OCI-LY1 (cell line): ENCODE results near the gene CPSF4.
A peak's percentile ranks its signal among the peaks of the same experiment; 100 is the strongest.

Source experiments
- H2AFZ ChIP-seq: fragments of 200-600 bp; sonication (generic), shearing (Covaris generic); 2 replicates; pipeline ENCODE4 v1.6.0; 2014; ENCODE audit warnings: antibody characterized with exemption, mild to moderate bottlenecking, low read length
- H3F3A ChIP-seq: fragments of 200-600 bp; sonication (generic), shearing (Covaris generic); 2 replicates; pipeline ENCODE4 v1.6.0; 2014; ENCODE audit warnings: mild to moderate bottlenecking, antibody characterized with exemption, low read length, moderate library complexity; ENCODE audit not compliant: insufficient read depth
- H3K27ac ChIP-seq: fragments of 200-600 bp; sonication (generic); 2 replicates; pipeline ENCODE4 v1.5.1; 2014; ENCODE audit warnings: low read length, mixed run types, mild to moderate bottlenecking, low read depth; ENCODE audit not compliant: poor library complexity, severe bottlenecking
- H3K27me3 ChIP-seq: fragments of 200-600 bp; sonication (generic); 2 replicates; pipeline ENCODE4 v1.6.0; 2014; ENCODE audit warnings: antibody characterized with exemption, mild to moderate bottlenecking, low read length, moderate library complexity; ENCODE audit not compliant: insufficient read depth
- H3K36me3 ChIP-seq: fragments of 200-600 bp; sonication (generic); 2 replicates; pipeline ENCODE4 v1.6.1; 2014; ENCODE audit warnings: mild to moderate bottlenecking, antibody characterized with exemption, low read length, moderate library complexity, mixed read lengths; ENCODE audit not compliant: insufficient read depth
- H3K4me1 ChIP-seq: fragments of 200-600 bp; sonication (generic); 2 replicates; pipeline ENCODE4 v1.5.1; 2014; ENCODE audit warnings: mild to moderate bottlenecking, low read length, moderate library complexity; ENCODE audit not compliant: insufficient read depth, severe bottlenecking
- H3K4me2 ChIP-seq: fragments of 200-600 bp; sonication (generic), shearing (Covaris generic); 2 replicates; pipeline ENCODE4 v1.6.1; 2014; ENCODE audit warnings: low read length
- H3K4me3 ChIP-seq: fragments of 200-600 bp; sonication (generic); 2 replicates; pipeline ENCODE4 v1.5.1; 2014; ENCODE audit warnings: low read length, low read depth, mild to moderate bottlenecking, mixed read lengths; ENCODE audit not compliant: poor library complexity, severe bottlenecking
- H3K79me2 ChIP-seq: fragments of 200-600 bp; shearing (Covaris generic); 2 replicates; pipeline ENCODE4 v1.6.1; 2016; ENCODE audit warnings: mixed run types, low read length, mixed read lengths; ENCODE audit not compliant: insufficient read depth
- H3K9ac ChIP-seq: fragments of 200-600 bp; sonication (generic), shearing (Covaris generic); 2 replicates; pipeline ENCODE4 v1.6.1; 2014; ENCODE audit warnings: mild to moderate bottlenecking, low read length, mixed read lengths
- H3K9me2 ChIP-seq: fragments of 200-600 bp; sonication (generic), shearing (Covaris generic); 2 replicates; pipeline ENCODE4 v1.6.1; 2014; ENCODE audit warnings: low read depth, mild to moderate bottlenecking, low read length, mixed read lengths
- H3K9me3 ChIP-seq: fragments of 200-600 bp; shearing (Covaris generic); 2 replicates; pipeline ENCODE4 v1.6.1; 2014; ENCODE audit warnings: low read length, mixed read lengths
- H4K20me1 ChIP-seq: fragments of 200-600 bp; sonication (generic), shearing (Covaris generic); 2 replicates; pipeline ENCODE4 v1.6.0; 2016; ENCODE audit warnings: mild to moderate bottlenecking, low read length; ENCODE audit not compliant: insufficient read depth
- EZH2 ChIP-seq: fragments of 200-600 bp; sonication (generic), shearing (Covaris generic); IDR thresholded peaks from 2 replicates; pipeline ENCODE4 v1.8.0; 2017; ENCODE audit warnings: borderline replicate concordance, mixed run types, mild to moderate bottlenecking, antibody characterized with exemption, low read length, moderate library complexity, mixed read lengths
- TF ChIP-seq, protein P1 (sequence below): fragments of 200-600 bp; sonication (generic), shearing (Covaris generic); IDR thresholded peaks from 2 replicates; pipeline ENCODE4 v1.5.1; 2017; ENCODE audit warnings: mild to moderate bottlenecking, antibody characterized with exemption, low read length, moderate library complexity, mixed read lengths

The CPSF4 gene

DNA sequence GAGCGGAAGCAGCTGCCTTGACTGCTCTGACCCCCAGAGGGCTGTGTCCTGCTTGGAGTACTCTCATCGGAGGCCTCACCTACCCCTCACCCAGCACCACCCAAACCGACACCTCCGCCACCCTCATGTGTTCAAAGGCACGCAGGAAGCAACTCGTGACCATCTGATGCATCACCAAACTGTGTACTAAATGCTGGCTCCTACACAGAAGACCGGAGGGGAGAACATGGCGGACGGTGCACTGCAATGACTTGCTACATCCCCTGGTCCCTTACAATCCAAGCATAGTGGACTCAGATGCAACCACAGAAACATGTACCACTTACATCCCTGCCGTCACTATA lies 33.8 kb upstream of the CPSF4 start:
- Histone ChIP-seq H4K20me1 (no peaks in the 10 kb centered on the region), H3K4me2 (no peak overlapping the region), H3K79me2 (peaks cover 41% of the 10 kb centered on the region), H3F3A (no peaks in the 10 kb centered on the region), H3K36me3 (peaks cover 49% of the 10 kb centered on the region), H3K4me1 (peaks cover 21% of the 10 kb centered on the region), H3K27me3 (no peaks in the 10 kb centered on the region), H3K27ac (no peak overlapping the region), H3K9me2 (no peaks in the 10 kb centered on the region), H3K9me3 (no peaks in the 10 kb centered on the region), H3K4me3 (no peak overlapping the region), H3K9ac (no peak overlapping the region), H2AFZ (no peak overlapping the region)
- TF ChIP-seq, protein P1, sequence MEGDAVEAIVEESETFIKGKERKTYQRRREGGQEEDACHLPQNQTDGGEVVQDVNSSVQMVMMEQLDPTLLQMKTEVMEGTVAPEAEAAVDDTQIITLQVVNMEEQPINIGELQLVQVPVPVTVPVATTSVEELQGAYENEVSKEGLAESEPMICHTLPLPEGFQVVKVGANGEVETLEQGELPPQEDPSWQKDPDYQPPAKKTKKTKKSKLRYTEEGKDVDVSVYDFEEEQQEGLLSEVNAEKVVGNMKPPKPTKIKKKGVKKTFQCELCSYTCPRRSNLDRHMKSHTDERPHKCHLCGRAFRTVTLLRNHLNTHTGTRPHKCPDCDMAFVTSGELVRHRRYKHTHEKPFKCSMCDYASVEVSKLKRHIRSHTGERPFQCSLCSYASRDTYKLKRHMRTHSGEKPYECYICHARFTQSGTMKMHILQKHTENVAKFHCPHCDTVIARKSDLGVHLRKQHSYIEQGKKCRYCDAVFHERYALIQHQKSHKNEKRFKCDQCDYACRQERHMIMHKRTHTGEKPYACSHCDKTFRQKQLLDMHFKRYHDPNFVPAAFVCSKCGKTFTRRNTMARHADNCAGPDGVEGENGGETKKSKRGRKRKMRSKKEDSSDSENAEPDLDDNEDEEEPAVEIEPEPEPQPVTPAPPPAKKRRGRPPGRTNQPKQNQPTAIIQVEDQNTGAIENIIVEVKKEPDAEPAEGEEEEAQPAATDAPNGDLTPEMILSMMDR: no peak
- TF ChIP-seq EZH2: no peak

DNA sequence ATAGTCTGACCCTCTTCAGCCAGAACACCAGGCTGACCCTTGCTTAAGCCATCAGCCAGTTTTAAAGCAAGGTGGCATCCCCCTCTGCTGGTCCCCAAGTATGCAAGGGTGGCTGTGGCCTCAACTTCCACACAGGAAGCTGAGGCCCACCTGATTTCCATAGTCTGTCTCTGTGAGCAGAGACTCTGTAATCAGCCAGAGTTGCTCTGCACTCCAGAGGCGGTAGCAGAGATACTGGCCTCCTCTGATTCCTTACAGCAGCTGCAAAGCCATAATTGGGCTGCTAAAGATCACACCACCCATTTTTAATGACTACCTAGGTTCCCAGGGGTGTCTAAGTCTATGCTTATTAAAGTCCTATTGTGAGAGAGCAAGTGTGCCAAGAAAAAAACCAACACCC lies 32.2 kb upstream of the CPSF4 start:
- Histone ChIP-seq H2AFZ (no peak overlapping the region), H4K20me1 (no peaks in the 10 kb centered on the region), H3K9ac (peak overlapping the region; percentile 86), H3K27ac (peak overlapping the region; percentile 39), H3K4me3 (peak overlapping the region; percentile 79), H3K36me3 (peaks cover 49% of the 10 kb centered on the region), H3K9me2 (no peaks in the 10 kb centered on the region), H3K4me1 (peaks cover 32% of the 10 kb centered on the region), H3K27me3 (no peaks in the 10 kb centered on the region), H3K4me2 (peak overlapping the region; percentile 79), H3F3A (no peaks in the 10 kb centered on the region), H3K9me3 (no peaks in the 10 kb centered on the region), H3K79me2 (peaks cover 52% of the 10 kb centered on the region)
- TF ChIP-seq, protein P1: peak; percentile 38; the same call in 1 of the 2 replicates
- TF ChIP-seq EZH2: no peak

DNA sequence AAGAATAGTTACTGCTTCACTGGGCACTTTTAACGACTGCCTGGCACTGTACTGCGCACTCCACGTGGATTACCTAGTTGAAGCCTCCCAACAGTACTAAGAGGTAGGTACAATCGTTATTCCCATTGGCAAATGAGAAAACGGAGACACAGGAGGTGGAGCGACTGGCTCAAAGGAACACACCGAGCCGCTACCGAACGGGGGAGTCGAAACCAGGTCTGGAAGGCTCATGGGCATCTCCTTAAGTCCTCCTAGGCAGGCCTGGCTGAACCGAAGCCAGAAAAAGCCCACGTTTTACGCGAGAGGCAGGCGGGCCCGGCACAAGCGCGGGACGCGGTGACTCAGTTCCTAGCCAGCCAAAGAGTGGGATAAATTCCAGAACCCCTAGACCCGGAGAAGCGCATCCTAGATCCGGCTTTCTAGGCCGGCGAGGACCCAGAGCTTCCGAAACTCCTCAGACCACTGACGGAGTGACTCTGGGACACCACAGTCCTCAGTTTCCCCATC lies 30.8 kb upstream of the CPSF4 start:
- peak overlapping the region; percentile 39 for H3K27ac ChIP-seq
- H4K20me1 ChIP-seq: no peaks in the 10 kb centered on the region
- peaks cover 32% of the 10 kb centered on the region for H3K4me1 ChIP-seq
- no peaks in the 10 kb centered on the region for H3K9me3 ChIP-seq
- no peak for TF ChIP-seq EZH2
- TF ChIP-seq, protein P1: no peak
- peaks cover 49% of the 10 kb centered on the region for H3K36me3 ChIP-seq
- peak overlapping the region; percentile 79 for H3K4me3 ChIP-seq
- H3K4me2 ChIP-seq: peak overlapping the region; percentile 79
- no peak overlapping the region for H2AFZ ChIP-seq
- H3K27me3 ChIP-seq: no peaks in the 10 kb centered on the region
- H3K9ac ChIP-seq: peak overlapping the region; percentile 86
- peaks cover 52% of the 10 kb centered on the region for H3K79me2 ChIP-seq
- no peaks in the 10 kb centered on the region for H3F3A ChIP-seq
- no peaks in the 10 kb centered on the region for H3K9me2 ChIP-seq
